22Rv1 (cell line): ENCODE data around the gene PHTF2.

ENCODE experiments used
- ZFX ChIP-seq: fragments of 450-650 bp; IDR thresholded peaks from 2 replicates; pipeline ENCODE4 v1.6.1; 2017; ENCODE audit warnings: antibody characterized with exemption, borderline replicate concordance
- TF ChIP-seq, protein P1 (sequence below): fragments of 450-650 bp; IDR thresholded peaks from 2 replicates; pipeline ENCODE4 v1.5.1; 2017; ENCODE audit warnings: mild to moderate bottlenecking

DNA sequence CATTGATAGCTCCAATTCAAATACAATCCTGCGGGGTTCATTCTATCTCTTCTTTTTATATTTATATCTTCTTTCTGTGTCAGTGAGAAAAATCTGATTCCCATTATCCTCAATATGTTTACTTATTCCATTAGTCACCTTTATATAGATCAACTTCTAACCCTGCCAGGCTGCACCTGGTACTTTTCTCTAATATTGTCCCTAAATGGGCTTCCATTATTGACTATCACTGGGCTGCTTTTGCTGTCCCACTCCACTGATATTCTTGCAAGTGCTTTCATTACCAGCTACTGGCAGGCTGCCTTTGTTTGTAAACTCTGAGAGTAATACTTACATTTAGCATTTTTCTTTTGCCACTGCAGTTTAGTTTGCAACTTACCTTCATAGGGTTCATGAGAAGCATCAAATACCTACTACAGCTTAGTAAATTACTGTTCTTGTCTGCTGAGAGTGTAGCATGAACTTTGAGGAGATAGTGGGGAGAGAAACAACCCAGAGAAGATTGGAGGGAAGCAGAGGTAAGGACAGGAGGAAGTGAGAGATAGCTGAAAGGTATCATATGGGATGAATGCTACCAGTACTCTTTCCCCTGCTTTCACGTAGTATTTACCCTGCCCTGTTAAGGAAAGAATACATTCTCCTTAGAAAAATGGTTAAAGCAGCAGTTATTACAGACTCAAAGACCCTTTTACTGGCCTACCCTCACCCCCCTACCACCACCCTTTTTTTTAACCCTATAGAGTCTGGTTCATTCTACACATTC lies 119.1 kb downstream of the PHTF2 start:
- TF ChIP-seq, protein P1, sequence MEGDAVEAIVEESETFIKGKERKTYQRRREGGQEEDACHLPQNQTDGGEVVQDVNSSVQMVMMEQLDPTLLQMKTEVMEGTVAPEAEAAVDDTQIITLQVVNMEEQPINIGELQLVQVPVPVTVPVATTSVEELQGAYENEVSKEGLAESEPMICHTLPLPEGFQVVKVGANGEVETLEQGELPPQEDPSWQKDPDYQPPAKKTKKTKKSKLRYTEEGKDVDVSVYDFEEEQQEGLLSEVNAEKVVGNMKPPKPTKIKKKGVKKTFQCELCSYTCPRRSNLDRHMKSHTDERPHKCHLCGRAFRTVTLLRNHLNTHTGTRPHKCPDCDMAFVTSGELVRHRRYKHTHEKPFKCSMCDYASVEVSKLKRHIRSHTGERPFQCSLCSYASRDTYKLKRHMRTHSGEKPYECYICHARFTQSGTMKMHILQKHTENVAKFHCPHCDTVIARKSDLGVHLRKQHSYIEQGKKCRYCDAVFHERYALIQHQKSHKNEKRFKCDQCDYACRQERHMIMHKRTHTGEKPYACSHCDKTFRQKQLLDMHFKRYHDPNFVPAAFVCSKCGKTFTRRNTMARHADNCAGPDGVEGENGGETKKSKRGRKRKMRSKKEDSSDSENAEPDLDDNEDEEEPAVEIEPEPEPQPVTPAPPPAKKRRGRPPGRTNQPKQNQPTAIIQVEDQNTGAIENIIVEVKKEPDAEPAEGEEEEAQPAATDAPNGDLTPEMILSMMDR = no peak
- TF ChIP-seq ZFX = no peak
